HepG2 (cell line): ENCODE measurements around the gene CNKSR3. TPM values are rescaled to one million over a fixed set of nuclear protein-coding genes. Genes with fewer than 3 reads are reported as not detected.
A peak's percentile ranks its signal among the peaks of the same experiment; 100 is the strongest.

Source experiments
- ADNP ChIP-seq: sonication (generic); formaldehyde crosslinking; IDR thresholded peaks from 2 replicates; pipeline ENCODE4 v1.4.0; 2020; ENCODE audit warnings: missing genetic modification reagents
- BRD4 ChIP-seq: sonication (generic); formaldehyde crosslinking; IDR thresholded peaks from 2 replicates; pipeline ENCODE4 v1.4.0; 2020; ENCODE audit warnings: missing genetic modification reagents
- HDAC2 ChIP-seq: sonication (generic); formaldehyde crosslinking; IDR thresholded peaks from 2 replicates; pipeline ENCODE4 v1.4.0; 2020; ENCODE audit warnings: missing genetic modification reagents
- KLF9 ChIP-seq: IDR thresholded peaks from 2 replicates; pipeline ENCODE4 v1.6.1; 2016; ENCODE audit warnings: low read depth
- MAFF ChIP-seq: IDR thresholded peaks from 2 replicates; pipeline ENCODE4 v1.6.1; 2011; ENCODE audit warnings: low read depth, low read length, improper control_type of control experiment
- NFKB2 ChIP-seq: sonication (generic); formaldehyde crosslinking; IDR thresholded peaks from 2 replicates; pipeline ENCODE4 v1.4.0; 2020; ENCODE audit warnings: missing genetic modification reagents, borderline replicate concordance
- ONECUT2 ChIP-seq: sonication (generic); formaldehyde crosslinking; IDR thresholded peaks from 2 replicates; pipeline ENCODE4 v1.4.0; 2020; ENCODE audit warnings: missing genetic modification reagents
- PPARG ChIP-seq: conservative IDR thresholded peaks from 2 replicates; pipeline ENCODE4 v1.6.1; 2016; ENCODE audit warnings: missing biosample characterization, missing genetic modification reagents
- SRY ChIP-seq: sonication (generic); formaldehyde crosslinking; IDR thresholded peaks from 2 replicates; pipeline ENCODE4 v1.8.0; 2022; ENCODE audit warnings: mild to moderate bottlenecking, missing genetic modification reagents
- THYN1 ChIP-seq: sonication (generic); formaldehyde crosslinking; IDR thresholded peaks from 2 replicates; pipeline ENCODE4 v1.8.1; 2023; ENCODE audit warnings: low read depth, mild to moderate bottlenecking, moderate library complexity, missing genetic modification reagents, borderline replicate concordance
- ZBTB38 ChIP-seq: sonication (generic); formaldehyde crosslinking; IDR thresholded peaks from 2 replicates; pipeline ENCODE4 v1.5.1; 2020; ENCODE audit warnings: mild to moderate bottlenecking, missing genetic modification reagents
- ZNF747 ChIP-seq: sonication (generic); formaldehyde crosslinking; IDR thresholded peaks from 2 replicates; pipeline ENCODE4 v1.8.1; 2023; ENCODE audit warnings: missing genetic modification reagents, mild to moderate bottlenecking, borderline replicate concordance
- ZSCAN20 ChIP-seq: sonication (generic); formaldehyde crosslinking; IDR thresholded peaks from 2 replicates; pipeline ENCODE4 v1.4.0; 2020; ENCODE audit warnings: missing genetic modification reagents, mild to moderate bottlenecking, borderline replicate concordance
- polyA plus RNA-seq, 8 experiments: library from polyadenylated mRNA; depleted of rRNA in 3 of 8; stranded (reverse) in 7 of 8; unstranded in 1 of 8; fragments of >200 nt; fragmentation: Illumina TruSeq in 4 of 8; extraction: Trizol in 4 of 8; gene quantifications; 2 replicates each; pipeline versions ENCODE4 v1.2.1 to v1.2.3, GENCODE V29; 2011 to 2016; ENCODE audit warnings: low read depth in 4 of 8, missing spikeins in 1 of 8, mixed read lengths in 1 of 8; ENCODE audit not compliant: insufficient read depth in 1 of 8
- total RNA-seq, 5 experiments: library from RNA; depleted of rRNA; stranded (reverse); fragments of >200 nt; fragmentation: Illumina TruSeq; extraction: Trizol; gene quantifications; 2 replicates each; pipeline ENCODE4 v1.2.3, GENCODE V29; 2016; ENCODE audit warnings: low read depth in 1 of 5
- TF ChIP-seq, protein P1 (sequence below): IDR thresholded peaks from 2 replicates; pipeline ENCODE4 v1.6.1; 2016; ENCODE audit warnings: mild to moderate bottlenecking
- TF ChIP-seq, protein P2 (sequence below): sonication (generic); formaldehyde crosslinking; conservative IDR thresholded peaks from 2 replicates; pipeline ENCODE4 v1.5.0; 2020; ENCODE audit warnings: missing genetic modification reagents
- TF ChIP-seq, protein P3 (sequence below): sonication (generic); formaldehyde crosslinking; IDR thresholded peaks from 2 replicates; pipeline ENCODE4 v1.4.0; 2020; ENCODE audit warnings: missing genetic modification reagents, borderline replicate concordance
- TF ChIP-seq, protein P4 (sequence below): sonication (generic); formaldehyde crosslinking; IDR thresholded peaks from 2 replicates; pipeline ENCODE4 v1.4.0; 2020; ENCODE audit warnings: missing genetic modification reagents
- TF ChIP-seq, protein P5 (sequence below): sonication (generic); formaldehyde crosslinking; IDR thresholded peaks from 2 replicates; pipeline ENCODE4 v1.8.1; 2023; ENCODE audit warnings: mild to moderate bottlenecking, inconsistent platforms, moderate library complexity, missing genetic modification reagents, borderline replicate concordance

CNKSR3 gene
- total and polyA plus RNA-seq, 2 of the 13 experiments (the other 11 are each of a cell fraction or from before 2014, with no cell fraction given): 9.2 to 38.6 TPM

DNA sequence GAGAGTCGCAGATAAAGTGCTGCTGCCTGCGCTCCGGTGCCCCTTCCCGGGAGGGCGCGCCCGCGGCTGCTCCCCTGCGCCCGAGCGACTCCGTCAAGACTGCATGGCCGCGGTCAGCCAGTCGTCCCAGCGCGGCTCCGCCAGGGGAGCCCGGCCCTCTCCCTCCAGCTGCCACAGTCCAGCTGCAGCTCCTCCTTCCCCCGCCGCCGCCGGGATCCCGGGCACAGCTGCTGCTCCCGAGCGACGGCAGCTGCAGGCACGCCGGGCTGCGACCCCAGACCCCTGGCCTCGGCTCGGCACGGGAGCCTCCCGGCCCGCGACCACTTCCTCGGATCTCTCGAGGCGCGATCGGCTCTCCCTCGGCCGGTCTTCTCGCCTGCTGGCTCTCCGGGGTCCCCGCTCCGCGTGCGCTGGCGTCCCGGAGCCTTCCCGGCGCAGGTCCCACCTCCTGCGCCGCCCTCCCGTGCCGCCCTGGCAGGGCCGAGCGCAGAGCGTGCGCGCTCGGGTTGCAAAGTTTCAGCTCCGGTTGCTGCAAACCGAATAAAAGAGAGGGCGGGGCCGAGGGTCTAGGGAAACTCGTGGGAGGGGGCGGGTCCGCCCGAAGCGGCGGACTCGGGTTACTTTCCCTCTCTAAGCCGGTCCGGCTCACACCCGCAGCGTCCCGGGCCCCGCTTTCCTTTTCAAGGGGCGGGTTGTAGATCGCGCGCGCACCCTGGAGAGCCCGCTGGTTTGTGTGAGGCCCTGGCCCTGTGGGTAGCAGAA lies at the start of gene CNKSR3 (continued):
- TF ChIP-seq, protein P1, sequence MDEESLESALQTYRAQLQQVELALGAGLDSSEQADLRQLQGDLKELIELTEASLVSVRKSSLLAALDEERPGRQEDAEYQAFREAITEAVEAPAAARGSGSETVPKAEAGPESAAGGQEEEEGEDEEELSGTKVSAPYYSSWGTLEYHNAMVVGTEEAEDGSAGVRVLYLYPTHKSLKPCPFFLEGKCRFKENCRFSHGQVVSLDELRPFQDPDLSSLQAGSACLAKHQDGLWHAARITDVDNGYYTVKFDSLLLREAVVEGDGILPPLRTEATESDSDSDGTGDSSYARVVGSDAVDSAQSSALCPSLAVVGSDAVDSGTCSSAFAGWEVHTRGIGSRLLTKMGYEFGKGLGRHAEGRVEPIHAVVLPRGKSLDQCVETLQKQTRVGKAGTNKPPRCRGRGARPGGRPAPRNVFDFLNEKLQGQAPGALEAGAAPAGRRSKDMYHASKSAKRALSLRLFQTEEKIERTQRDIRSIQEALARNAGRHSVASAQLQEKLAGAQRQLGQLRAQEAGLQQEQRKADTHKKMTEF: peak; percentile 89
- TF ChIP-seq SRY (CRISPR knock-in tag) (peak; percentile 82; the same call in 1 of the 2 replicates), MAFF (no peak), NFKB2 (CRISPR knock-in tag) (peak; percentile 38), ZSCAN20 (CRISPR knock-in tag) (peak; percentile 95; the same call in 1 of the 2 replicates), PPARG (CRISPR knock-in tag) (0 out of 2 replicates have a peak, but pooled peaks have one; percentile 44), ADNP (CRISPR knock-in tag) (no peak), KLF9 (CRISPR knock-in tag) (peak; percentile 78; the same call in 1 of the 2 replicates), THYN1 (CRISPR knock-in tag) (no peak), ZBTB38 (CRISPR knock-in tag) (0 out of 2 replicates have a peak, but pooled peaks have one; percentile 59), ZNF747 (CRISPR knock-in tag) (peak; percentile 88), BRD4 (no peak), HDAC2 (peak; percentile 60; the same call in 1 of the 2 replicates), ONECUT2 (CRISPR knock-in tag) (no peak)
- TF ChIP-seq, protein P2, sequence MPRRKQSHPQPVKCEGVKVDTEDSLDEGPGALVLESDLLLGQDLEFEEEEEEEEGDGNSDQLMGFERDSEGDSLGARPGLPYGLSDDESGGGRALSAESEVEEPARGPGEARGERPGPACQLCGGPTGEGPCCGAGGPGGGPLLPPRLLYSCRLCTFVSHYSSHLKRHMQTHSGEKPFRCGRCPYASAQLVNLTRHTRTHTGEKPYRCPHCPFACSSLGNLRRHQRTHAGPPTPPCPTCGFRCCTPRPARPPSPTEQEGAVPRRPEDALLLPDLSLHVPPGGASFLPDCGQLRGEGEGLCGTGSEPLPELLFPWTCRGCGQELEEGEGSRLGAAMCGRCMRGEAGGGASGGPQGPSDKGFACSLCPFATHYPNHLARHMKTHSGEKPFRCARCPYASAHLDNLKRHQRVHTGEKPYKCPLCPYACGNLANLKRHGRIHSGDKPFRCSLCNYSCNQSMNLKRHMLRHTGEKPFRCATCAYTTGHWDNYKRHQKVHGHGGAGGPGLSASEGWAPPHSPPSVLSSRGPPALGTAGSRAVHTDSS (CRISPR knock-in tag): no peak
- TF ChIP-seq, protein P3, sequence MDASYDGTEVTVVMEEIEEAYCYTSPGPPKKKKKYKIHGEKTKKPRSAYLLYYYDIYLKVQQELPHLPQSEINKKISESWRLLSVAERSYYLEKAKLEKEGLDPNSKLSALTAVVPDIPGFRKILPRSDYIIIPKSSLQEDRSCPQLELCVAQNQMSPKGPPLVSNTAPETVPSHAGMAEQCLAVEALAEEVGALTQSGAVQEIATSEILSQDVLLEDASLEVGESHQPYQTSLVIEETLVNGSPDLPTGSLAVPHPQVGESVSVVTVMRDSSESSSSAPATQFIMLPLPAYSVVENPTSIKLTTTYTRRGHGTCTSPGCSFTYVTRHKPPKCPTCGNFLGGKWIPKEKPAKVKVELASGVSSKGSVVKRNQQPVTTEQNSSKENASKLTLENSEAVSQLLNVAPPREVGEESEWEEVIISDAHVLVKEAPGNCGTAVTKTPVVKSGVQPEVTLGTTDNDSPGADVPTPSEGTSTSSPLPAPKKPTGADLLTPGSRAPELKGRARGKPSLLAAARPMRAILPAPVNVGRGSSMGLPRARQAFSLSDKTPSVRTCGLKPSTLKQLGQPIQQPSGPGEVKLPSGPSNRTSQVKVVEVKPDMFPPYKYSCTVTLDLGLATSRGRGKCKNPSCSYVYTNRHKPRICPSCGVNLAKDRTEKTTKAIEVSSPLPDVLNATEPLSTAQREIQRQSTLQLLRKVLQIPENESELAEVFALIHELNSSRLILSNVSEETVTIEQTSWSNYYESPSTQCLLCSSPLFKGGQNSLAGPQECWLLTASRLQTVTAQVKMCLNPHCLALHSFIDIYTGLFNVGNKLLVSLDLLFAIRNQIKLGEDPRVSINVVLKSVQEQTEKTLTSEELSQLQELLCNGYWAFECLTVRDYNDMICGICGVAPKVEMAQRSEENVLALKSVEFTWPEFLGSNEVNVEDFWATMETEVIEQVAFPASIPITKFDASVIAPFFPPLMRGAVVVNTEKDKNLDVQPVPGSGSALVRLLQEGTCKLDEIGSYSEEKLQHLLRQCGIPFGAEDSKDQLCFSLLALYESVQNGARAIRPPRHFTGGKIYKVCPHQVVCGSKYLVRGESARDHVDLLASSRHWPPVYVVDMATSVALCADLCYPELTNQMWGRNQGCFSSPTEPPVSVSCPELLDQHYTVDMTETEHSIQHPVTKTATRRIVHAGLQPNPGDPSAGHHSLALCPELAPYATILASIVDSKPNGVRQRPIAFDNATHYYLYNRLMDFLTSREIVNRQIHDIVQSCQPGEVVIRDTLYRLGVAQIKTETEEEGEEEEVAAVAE (CRISPR knock-in tag): no peak; the same call in 1 of the 2 replicates
- TF ChIP-seq, protein P4, sequence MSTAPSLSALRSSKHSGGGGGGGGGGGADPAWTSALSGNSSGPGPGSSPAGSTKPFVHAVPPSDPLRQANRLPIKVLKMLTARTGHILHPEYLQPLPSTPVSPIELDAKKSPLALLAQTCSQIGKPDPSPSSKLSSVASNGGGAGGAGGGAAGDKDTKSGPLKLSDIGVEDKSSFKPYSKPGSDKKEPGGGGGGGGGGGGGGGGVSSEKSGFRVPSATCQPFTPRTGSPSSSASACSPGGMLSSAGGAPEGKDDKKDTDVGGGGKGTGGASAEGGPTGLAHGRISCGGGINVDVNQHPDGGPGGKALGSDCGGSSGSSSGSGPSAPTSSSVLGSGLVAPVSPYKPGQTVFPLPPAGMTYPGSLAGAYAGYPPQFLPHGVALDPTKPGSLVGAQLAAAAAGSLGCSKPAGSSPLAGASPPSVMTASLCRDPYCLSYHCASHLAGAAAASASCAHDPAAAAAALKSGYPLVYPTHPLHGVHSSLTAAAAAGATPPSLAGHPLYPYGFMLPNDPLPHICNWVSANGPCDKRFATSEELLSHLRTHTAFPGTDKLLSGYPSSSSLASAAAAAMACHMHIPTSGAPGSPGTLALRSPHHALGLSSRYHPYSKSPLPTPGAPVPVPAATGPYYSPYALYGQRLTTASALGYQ (CRISPR knock-in tag): peak; percentile 28; the same call in 1 of the 2 replicates
- TF ChIP-seq, protein P5, sequence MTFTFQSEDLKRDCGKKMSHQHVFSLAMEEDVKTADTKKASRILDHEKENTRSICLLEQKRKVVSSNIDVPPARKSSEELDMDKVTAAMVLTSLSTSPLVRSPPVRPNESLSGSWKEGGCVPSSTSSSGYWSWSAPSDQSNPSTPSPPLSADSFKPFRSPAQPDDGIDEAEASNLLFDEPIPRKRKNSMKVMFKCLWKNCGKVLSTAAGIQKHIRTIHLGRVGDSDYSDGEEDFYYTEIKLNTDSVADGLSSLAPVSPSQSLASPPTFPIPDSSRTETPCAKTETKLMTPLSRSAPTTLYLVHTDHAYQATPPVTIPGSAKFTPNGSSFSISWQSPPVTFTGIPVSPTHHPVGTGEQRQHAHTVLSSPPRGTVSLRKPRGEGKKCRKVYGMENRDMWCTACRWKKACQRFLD (CRISPR knock-in tag): peak; percentile 45; the same call in 1 of the 2 replicates
